ENCODE measurements around the gene ANAPC2. TPM values are rescaled to one million over a fixed set of nuclear protein-coding genes. Genes with fewer than 3 reads are reported as not detected.

ANAPC2 gene
- total RNA-seq, 1 experiment from 2014 or later = 80.9 TPM

DNA sequence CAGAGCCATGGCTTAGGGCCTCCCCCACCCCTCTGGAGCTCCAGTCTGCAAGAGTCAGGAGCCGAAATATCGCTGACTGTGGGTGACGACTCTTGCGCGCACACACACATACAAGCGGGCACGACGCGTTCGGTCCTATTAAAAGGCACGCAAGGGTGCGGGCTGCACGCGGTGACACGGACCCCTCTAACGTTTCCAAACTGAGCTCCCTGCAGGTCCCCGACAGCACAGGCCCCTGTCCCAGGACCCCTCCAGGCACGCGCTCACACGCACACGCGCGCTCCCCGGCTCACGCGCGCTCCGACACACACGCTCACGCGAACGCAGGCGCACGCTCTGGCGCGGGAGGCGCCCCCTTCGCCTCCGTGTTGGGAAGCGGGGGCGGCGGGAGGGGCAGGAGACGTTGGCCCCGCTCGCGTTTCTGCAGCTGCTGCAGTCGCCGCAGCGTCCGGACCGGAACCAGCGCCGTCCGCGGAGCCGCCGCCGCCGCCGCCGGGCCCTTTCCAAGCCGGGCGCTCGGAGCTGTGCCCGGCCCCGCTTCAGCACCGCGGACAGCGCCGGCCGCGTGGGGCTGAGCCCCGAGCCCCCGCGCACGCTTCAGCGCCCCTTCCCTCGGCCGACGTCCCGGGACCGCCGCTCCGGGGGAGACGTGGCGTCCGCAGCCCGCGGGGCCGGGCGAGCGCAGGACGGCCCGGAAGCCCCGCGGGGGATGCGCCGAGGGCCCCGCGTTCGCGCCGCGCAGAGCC, 49.5 kb downstream of the ANAPC2 start, which contains the start of gene GRIN1:
GRIN1 (plus strand) TSS at position 433 of the 746 bp plus-strand sequence. CDS start 333 bp downstream, outside the sequence.
- H3K27me3 Mint-ChIP-seq (ENCODE audit: low read depth) = peaks cover 75% of the 10 kb centered on the region
- H3K4me3 Mint-ChIP-seq = peak within 1 kb of the TSS; percentile 55
- ATAC-seq (peak; percentile 25), DNase-seq (ENCODE audit: low spot score) (peak; percentile 55)
- ChIA-PET CTCF (interaction anchor here (0.5 to 2.9 kb wide), 22 partner anchors 9 to 117 kb away, joined by 3 to 17 read pairs (median 5); partner anchors contain the start of genes ANAPC2, MAN1B1, NPDC1 and RNF208), POLR2A (interaction anchor here (1.4 to 1.5 kb wide), 2 partner anchors 9 to 102 kb away, joined by 4 to 8 read pairs; no protein-coding TSS in a partner anchor)
- H3K9me3 Mint-ChIP-seq = no peaks in the 10 kb centered on the region
- peaks cover 6% of the 10 kb centered on the region; the same call in 1 of the 2 replicates for H3K4me1 Mint-ChIP-seq
- H3K36me3 Mint-ChIP-seq = no peaks in the 10 kb centered on the region
- H3K27ac Mint-ChIP-seq = no peak within 1 kb of the TSS
- TF ChIP-seq, protein P1, sequence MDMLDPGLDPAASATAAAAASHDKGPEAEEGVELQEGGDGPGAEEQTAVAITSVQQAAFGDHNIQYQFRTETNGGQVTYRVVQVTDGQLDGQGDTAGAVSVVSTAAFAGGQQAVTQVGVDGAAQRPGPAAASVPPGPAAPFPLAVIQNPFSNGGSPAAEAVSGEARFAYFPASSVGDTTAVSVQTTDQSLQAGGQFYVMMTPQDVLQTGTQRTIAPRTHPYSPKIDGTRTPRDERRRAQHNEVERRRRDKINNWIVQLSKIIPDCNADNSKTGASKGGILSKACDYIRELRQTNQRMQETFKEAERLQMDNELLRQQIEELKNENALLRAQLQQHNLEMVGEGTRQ (CRISPR knock-in tag; IDR thresholded peaks at IDR 0.05) = no peak; the same call in 1 of the 2 replicates
- TF ChIP-seq PRRX2 (CRISPR knock-in tag; IDR thresholded peaks at IDR 0.05) (no peak), ZBTB21 (CRISPR knock-in tag; IDR thresholded peaks at IDR 0.05; ENCODE audit: borderline replicate concordance) (no peak), CREM (CRISPR knock-in tag; IDR thresholded peaks at IDR 0.05) (peak; percentile 91), ZNF121 (CRISPR knock-in tag; IDR thresholded peaks at IDR 0.05) (no peak), KAT7 (CRISPR knock-in tag; IDR thresholded peaks at IDR 0.05; ENCODE audit: borderline replicate concordance) (0 out of 2 replicates have a peak, but pooled peaks have one; percentile 77), GTF2I (CRISPR knock-in tag; conservative IDR thresholded peaks at IDR 0.05) (no peak), ETV6 (CRISPR knock-in tag; IDR thresholded peaks at IDR 0.05) (peak; percentile 77), FOXJ3 (CRISPR knock-in tag; IDR thresholded peaks at IDR 0.05; ENCODE audit: borderline replicate concordance) (no peak), MYBL2 (CRISPR knock-in tag; IDR thresholded peaks at IDR 0.05) (0 out of 2 replicates have a peak, but pooled peaks have one; percentile 65), ATF1 (CRISPR knock-in tag; IDR thresholded peaks at IDR 0.05) (peak; percentile 69; the same call in 1 of the 2 replicates), ELF4 (CRISPR knock-in tag; IDR thresholded peaks at IDR 0.05; ENCODE audit: low read depth) (0 out of 2 replicates have a peak, but pooled peaks have one; percentile 53)
- TF ChIP-seq, protein P2, sequence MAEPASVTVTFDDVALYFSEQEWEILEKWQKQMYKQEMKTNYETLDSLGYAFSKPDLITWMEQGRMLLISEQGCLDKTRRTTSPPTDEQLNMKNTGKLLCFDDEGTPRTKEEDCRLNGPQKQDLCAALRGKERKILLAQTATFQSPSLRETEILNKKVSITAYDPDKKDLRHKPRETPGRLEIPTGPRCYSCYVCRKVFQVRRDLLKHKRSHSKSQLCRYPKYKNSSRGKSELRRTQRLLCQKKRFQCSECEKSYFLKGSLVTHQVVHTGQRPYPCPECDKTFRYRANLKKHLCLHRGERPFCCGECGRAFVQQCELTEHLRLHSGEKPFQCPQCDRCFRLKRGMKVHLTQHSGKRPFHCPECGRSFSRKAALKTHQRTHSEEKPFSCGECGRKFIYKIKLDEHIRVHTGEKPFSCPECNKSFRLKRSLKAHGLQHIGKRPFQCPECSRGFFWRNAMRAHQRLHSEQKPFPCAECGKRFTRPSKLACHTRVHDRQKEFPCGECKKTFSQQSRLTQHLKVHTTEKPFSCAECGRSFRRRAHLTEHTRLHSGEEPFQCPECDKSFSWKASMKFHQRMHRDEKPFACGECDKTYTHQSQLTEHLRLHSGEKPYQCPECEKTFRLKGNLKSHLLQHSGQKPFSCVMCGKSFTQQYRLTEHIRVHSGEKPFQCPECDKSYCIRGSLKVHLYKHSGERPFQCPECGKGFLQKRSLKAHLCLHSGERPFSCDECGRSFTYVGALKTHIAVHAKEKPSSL (CRISPR knock-in tag; conservative IDR thresholded peaks at IDR 0.05) = no peak
- TF ChIP-seq, protein P3, sequence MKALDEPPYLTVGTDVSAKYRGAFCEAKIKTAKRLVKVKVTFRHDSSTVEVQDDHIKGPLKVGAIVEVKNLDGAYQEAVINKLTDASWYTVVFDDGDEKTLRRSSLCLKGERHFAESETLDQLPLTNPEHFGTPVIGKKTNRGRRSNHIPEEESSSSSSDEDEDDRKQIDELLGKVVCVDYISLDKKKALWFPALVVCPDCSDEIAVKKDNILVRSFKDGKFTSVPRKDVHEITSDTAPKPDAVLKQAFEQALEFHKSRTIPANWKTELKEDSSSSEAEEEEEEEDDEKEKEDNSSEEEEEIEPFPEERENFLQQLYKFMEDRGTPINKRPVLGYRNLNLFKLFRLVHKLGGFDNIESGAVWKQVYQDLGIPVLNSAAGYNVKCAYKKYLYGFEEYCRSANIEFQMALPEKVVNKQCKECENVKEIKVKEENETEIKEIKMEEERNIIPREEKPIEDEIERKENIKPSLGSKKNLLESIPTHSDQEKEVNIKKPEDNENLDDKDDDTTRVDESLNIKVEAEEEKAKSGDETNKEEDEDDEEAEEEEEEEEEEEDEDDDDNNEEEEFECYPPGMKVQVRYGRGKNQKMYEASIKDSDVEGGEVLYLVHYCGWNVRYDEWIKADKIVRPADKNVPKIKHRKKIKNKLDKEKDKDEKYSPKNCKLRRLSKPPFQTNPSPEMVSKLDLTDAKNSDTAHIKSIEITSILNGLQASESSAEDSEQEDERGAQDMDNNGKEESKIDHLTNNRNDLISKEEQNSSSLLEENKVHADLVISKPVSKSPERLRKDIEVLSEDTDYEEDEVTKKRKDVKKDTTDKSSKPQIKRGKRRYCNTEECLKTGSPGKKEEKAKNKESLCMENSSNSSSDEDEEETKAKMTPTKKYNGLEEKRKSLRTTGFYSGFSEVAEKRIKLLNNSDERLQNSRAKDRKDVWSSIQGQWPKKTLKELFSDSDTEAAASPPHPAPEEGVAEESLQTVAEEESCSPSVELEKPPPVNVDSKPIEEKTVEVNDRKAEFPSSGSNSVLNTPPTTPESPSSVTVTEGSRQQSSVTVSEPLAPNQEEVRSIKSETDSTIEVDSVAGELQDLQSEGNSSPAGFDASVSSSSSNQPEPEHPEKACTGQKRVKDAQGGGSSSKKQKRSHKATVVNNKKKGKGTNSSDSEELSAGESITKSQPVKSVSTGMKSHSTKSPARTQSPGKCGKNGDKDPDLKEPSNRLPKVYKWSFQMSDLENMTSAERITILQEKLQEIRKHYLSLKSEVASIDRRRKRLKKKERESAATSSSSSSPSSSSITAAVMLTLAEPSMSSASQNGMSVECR (CRISPR knock-in tag; IDR thresholded peaks at IDR 0.05; ENCODE audit: borderline replicate concordance) = peak; percentile 78; the same call in 1 of the 2 replicates
- TF ChIP-seq, protein P4, sequence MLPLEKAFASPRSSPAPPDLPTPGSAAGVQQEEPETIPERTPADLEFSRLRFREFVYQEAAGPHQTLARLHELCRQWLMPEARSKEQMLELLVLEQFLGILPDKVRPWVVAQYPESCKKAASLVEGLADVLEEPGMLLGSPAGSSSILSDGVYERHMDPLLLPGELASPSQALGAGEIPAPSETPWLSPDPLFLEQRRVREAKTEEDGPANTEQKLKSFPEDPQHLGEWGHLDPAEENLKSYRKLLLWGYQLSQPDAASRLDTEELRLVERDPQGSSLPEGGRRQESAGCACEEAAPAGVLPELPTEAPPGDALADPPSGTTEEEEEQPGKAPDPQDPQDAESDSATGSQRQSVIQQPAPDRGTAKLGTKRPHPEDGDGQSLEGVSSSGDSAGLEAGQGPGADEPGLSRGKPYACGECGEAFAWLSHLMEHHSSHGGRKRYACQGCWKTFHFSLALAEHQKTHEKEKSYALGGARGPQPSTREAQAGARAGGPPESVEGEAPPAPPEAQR (CRISPR knock-in tag; IDR thresholded peaks at IDR 0.05) = no peak
- TF ChIP-seq, protein P5, sequence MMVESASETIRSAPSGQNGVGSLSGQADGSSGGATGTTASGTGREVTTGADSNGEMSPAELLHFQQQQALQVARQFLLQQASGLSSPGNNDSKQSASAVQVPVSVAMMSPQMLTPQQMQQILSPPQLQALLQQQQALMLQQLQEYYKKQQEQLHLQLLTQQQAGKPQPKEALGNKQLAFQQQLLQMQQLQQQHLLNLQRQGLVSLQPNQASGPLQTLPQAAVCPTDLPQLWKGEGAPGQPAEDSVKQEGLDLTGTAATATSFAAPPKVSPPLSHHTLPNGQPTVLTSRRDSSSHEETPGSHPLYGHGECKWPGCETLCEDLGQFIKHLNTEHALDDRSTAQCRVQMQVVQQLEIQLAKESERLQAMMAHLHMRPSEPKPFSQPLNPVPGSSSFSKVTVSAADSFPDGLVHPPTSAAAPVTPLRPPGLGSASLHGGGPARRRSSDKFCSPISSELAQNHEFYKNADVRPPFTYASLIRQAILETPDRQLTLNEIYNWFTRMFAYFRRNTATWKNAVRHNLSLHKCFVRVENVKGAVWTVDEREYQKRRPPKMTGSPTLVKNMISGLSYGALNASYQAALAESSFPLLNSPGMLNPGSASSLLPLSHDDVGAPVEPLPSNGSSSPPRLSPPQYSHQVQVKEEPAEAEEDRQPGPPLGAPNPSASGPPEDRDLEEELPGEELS (CRISPR knock-in tag; IDR thresholded peaks at IDR 0.05) = peak; percentile 96
- TF ChIP-seq, protein P6, sequence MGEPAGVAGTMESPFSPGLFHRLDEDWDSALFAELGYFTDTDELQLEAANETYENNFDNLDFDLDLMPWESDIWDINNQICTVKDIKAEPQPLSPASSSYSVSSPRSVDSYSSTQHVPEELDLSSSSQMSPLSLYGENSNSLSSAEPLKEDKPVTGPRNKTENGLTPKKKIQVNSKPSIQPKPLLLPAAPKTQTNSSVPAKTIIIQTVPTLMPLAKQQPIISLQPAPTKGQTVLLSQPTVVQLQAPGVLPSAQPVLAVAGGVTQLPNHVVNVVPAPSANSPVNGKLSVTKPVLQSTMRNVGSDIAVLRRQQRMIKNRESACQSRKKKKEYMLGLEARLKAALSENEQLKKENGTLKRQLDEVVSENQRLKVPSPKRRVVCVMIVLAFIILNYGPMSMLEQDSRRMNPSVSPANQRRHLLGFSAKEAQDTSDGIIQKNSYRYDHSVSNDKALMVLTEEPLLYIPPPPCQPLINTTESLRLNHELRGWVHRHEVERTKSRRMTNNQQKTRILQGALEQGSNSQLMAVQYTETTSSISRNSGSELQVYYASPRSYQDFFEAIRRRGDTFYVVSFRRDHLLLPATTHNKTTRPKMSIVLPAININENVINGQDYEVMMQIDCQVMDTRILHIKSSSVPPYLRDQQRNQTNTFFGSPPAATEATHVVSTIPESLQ (CRISPR knock-in tag; IDR thresholded peaks at IDR 0.05) = no peak
- TF ChIP-seq, protein P7, sequence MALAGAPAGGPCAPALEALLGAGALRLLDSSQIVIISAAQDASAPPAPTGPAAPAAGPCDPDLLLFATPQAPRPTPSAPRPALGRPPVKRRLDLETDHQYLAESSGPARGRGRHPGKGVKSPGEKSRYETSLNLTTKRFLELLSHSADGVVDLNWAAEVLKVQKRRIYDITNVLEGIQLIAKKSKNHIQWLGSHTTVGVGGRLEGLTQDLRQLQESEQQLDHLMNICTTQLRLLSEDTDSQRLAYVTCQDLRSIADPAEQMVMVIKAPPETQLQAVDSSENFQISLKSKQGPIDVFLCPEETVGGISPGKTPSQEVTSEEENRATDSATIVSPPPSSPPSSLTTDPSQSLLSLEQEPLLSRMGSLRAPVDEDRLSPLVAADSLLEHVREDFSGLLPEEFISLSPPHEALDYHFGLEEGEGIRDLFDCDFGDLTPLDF (CRISPR knock-in tag; IDR thresholded peaks at IDR 0.05) = no peak
- TF ChIP-seq, protein P8, sequence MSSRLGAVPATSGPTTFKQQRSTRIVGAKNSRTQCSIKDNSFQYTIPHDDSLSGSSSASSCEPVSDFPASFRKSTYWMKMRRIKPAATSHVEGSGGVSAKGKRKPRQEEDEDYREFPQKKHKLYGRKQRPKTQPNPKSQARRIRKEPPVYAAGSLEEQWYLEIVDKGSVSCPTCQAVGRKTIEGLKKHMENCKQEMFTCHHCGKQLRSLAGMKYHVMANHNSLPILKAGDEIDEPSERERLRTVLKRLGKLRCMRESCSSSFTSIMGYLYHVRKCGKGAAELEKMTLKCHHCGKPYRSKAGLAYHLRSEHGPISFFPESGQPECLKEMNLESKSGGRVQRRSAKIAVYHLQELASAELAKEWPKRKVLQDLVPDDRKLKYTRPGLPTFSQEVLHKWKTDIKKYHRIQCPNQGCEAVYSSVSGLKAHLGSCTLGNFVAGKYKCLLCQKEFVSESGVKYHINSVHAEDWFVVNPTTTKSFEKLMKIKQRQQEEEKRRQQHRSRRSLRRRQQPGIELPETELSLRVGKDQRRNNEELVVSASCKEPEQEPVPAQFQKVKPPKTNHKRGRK (CRISPR knock-in tag; IDR thresholded peaks at IDR 0.05; ENCODE audit: borderline replicate concordance) = no peak

Measured in WTC11 (cell line).